IMR-90 (cell line): ENCODE measurements around the gene LRRC8B. TPM values are rescaled to one million over a fixed set of nuclear protein-coding genes. Genes with fewer than 3 reads are reported as not detected.

Source experiments
- ATAC-seq: fragments of 200-7000 bp; cut with Tn5 transposase; 2 replicates; pipeline ENCODE4 v1.9.1; 2020; ENCODE audit warnings: low read depth, mild to moderate bottlenecking, moderate library complexity
- BruUV-seq: library from RNA; stranded (reverse); fragments of 400-500 nt; replicated peaks from 2 replicates; lab custom pipeline; 2021; lab: Mats Ljungman, UMichigan
- CTCF ChIA-PET: fragments of 300-600 bp; formaldehyde crosslinking; extraction: SDS; loops from one replicate; lab custom pipeline; 2021; ENCODE audit warnings: antibody characterized with exemption; lab: Yijun Ruan, JAX
- POLR2A ChIA-PET: fragments of 300-600 bp; sonication (Branson Sonifier 250); formaldehyde crosslinking; loops from one replicate; lab custom pipeline; 2022; ENCODE audit warnings: antibody characterized with exemption; ENCODE audit not compliant: unreplicated experiment; lab: Charles Lee
- DNase-seq: peaks from one replicate; pipeline ENCODE4 v3.0.0; 2013
- H2AFZ ChIP-seq: replicated peaks from 2 replicates; pipeline ENCODE3; 2013; ENCODE audit warnings: low read length, mild to moderate bottlenecking; ENCODE audit not compliant: poor library complexity
- H2AK5ac ChIP-seq: 2 replicates; pipeline ENCODE4 v1.6.1; 2013; ENCODE audit warnings: low read depth, low read length, inconsistent platforms
- H2AK9ac ChIP-seq: replicated peaks from 2 replicates; pipeline ENCODE3; 2013; ENCODE audit warnings: mild to moderate bottlenecking, low read depth, low read length, moderate library complexity; ENCODE audit not compliant: poor library complexity
- H2BK120ac ChIP-seq: 2 replicates; pipeline ENCODE4 v1.6.1; 2013; ENCODE audit warnings: low read depth, low read length, inconsistent platforms
- H2BK15ac ChIP-seq: 3 replicates; pipeline ENCODE4 v1.6.1; 2013; ENCODE audit warnings: low read depth, low read length, inconsistent platforms
- H2BK20ac ChIP-seq: 2 replicates; pipeline ENCODE4 v1.6.1; 2013; ENCODE audit warnings: low read depth, mild to moderate bottlenecking, inconsistent platforms, low read length, moderate library complexity
- H2BK5ac ChIP-seq: 2 replicates; pipeline ENCODE4 v1.6.1; 2013; ENCODE audit warnings: mild to moderate bottlenecking, low read depth, low read length, inconsistent platforms; ENCODE audit not compliant: poor library complexity, severe bottlenecking
- H3K14ac ChIP-seq: replicated peaks from 2 replicates; pipeline ENCODE4 v1.6.1; 2013; ENCODE audit warnings: low read depth, low read length, inconsistent platforms
- H3K18ac ChIP-seq: 2 replicates; pipeline ENCODE4 v1.6.1; 2013; ENCODE audit warnings: low read depth, low read length, control low read depth
- H3K23ac ChIP-seq: 2 replicates; pipeline ENCODE4 v1.6.1; 2013; ENCODE audit warnings: low read depth, low read length, inconsistent platforms
- H3K27ac ChIP-seq: 2 replicates; pipeline ENCODE4 v1.5.1; 2013; ENCODE audit warnings: mild to moderate bottlenecking, control low read depth, low read length; ENCODE audit not compliant: insufficient read depth
- H3K27me3 ChIP-seq: 2 replicates; pipeline ENCODE4 v1.6.1; 2013; ENCODE audit warnings: low read length; ENCODE audit not compliant: control insufficient read depth, insufficient read depth
- H3K36me3 ChIP-seq: 2 replicates; pipeline ENCODE4 v1.6.1; 2013; ENCODE audit warnings: low read length, mixed read lengths; ENCODE audit not compliant: control insufficient read depth, insufficient read depth
- H3K4ac ChIP-seq: 2 replicates; pipeline ENCODE4 v1.6.1; 2013; ENCODE audit warnings: low read depth, low read length, inconsistent platforms
- H3K4me1 ChIP-seq: 2 replicates; pipeline ENCODE4 v1.6.1; 2013; ENCODE audit warnings: low read length, mixed read lengths; ENCODE audit not compliant: control insufficient read depth, insufficient read depth
- H3K4me2 ChIP-seq: 2 replicates; pipeline ENCODE4 v1.6.1; 2013; ENCODE audit warnings: low read depth, mild to moderate bottlenecking, control low read depth, low read length, moderate library complexity
- H3K4me3 ChIP-seq: 2 replicates; pipeline ENCODE4 v1.5.1; 2013; ENCODE audit warnings: low read depth, mild to moderate bottlenecking, control low read depth, low read length, moderate library complexity; ENCODE audit not compliant: insufficient read depth
- H3K56ac ChIP-seq: 2 replicates; pipeline ENCODE4 v1.6.1; 2013; ENCODE audit warnings: low read length, inconsistent platforms; ENCODE audit not compliant: insufficient read depth; ENCODE audit errors: extremely low read depth
- H3K79me1 ChIP-seq, 2 experiments: 2 replicates each; pipeline ENCODE4 v1.6.1; 2013; ENCODE audit warnings: low read length in 2 of 2, inconsistent platforms in 1 of 2, low read depth in 1 of 2
- H3K9ac ChIP-seq: 2 replicates; pipeline ENCODE4 v1.6.1; 2013; ENCODE audit warnings: low read depth, low read length, control low read depth
- H3K9me1 ChIP-seq: 2 replicates; pipeline ENCODE4 v1.6.1; 2013; ENCODE audit warnings: low read length, inconsistent platforms; ENCODE audit not compliant: insufficient read depth
- H3K9me3 ChIP-seq: 2 replicates; pipeline ENCODE4 v1.6.1; 2013; ENCODE audit warnings: low read length; ENCODE audit not compliant: control insufficient read depth, insufficient read depth
- H4K20me1 ChIP-seq: 2 replicates; pipeline ENCODE4 v1.6.1; 2013; ENCODE audit warnings: low read length, inconsistent platforms; ENCODE audit not compliant: insufficient read depth
- H4K5ac ChIP-seq: 2 replicates; pipeline ENCODE4 v1.6.1; 2013; ENCODE audit warnings: mild to moderate bottlenecking, low read depth, low read length, control low read depth
- H4K8ac ChIP-seq, 2 experiments: 2 replicates each; pipeline ENCODE4 v1.6.1; 2013; ENCODE audit warnings: low read depth in 2 of 2, low read length in 2 of 2, control low read depth in 1 of 2, inconsistent platforms in 1 of 2
- H4K91ac ChIP-seq: 2 replicates; pipeline ENCODE4 v1.6.1; 2013; ENCODE audit warnings: low read depth, low read length, inconsistent platforms; ENCODE audit not compliant: insufficient read depth
- BHLHE40 ChIP-seq: fragments of 150-350 bp; IDR thresholded peaks from 2 replicates; pipeline ENCODE4 v1.6.1; 2016; ENCODE audit warnings: mild to moderate bottlenecking, low read depth, low read length
- CEBPB ChIP-seq: IDR thresholded peaks from 2 replicates; pipeline ENCODE4 v1.6.1; 2012; ENCODE audit warnings: low read depth, low read length, improper control_type of control experiment
- CHD1 ChIP-seq: IDR thresholded peaks from 2 replicates; pipeline ENCODE4 v1.6.1; 2012; ENCODE audit warnings: low read depth, low read length, improper control_type of control experiment
- FOS ChIP-seq: fragments of 150-350 bp; IDR thresholded peaks from 2 replicates; pipeline ENCODE4 v1.6.1; 2016; ENCODE audit warnings: low read depth, low read length
- MAFK ChIP-seq: IDR thresholded peaks from 2 replicates; pipeline ENCODE4 v1.6.1; 2012; ENCODE audit warnings: low read depth, low read length, improper control_type of control experiment
- MAZ ChIP-seq: IDR thresholded peaks from 2 replicates; pipeline ENCODE4 v1.6.1; 2012; ENCODE audit warnings: low read depth, mild to moderate bottlenecking, low read length, improper control_type of control experiment, moderate library complexity, borderline replicate concordance
- MXI1 ChIP-seq: IDR thresholded peaks from 2 replicates; pipeline ENCODE4 v1.6.1; 2012; ENCODE audit warnings: low read depth, mild to moderate bottlenecking, low read length, moderate library complexity, borderline replicate concordance
- NFE2L2 ChIP-seq: fragments of 150-350 bp; IDR thresholded peaks from 2 replicates; pipeline ENCODE4 v1.6.1; 2016; ENCODE audit warnings: low read depth, mild to moderate bottlenecking, low read length
- POLR2A ChIP-seq: IDR thresholded peaks from 2 replicates; pipeline ENCODE4 v1.6.1; 2012; ENCODE audit warnings: mild to moderate bottlenecking, low read depth, low read length
- RAD21 ChIP-seq: IDR thresholded peaks from 2 replicates; pipeline ENCODE4 v1.6.1; 2012; ENCODE audit warnings: low read length, improper control_type of control experiment
- RCOR1 ChIP-seq: IDR thresholded peaks from 2 replicates; pipeline ENCODE4 v1.6.1; 2012; ENCODE audit warnings: mild to moderate bottlenecking, low read length, improper control_type of control experiment; ENCODE audit not compliant: insufficient replicate concordance
- RFX5 ChIP-seq: IDR thresholded peaks from 2 replicates; pipeline ENCODE4 v1.8.0; 2012; ENCODE audit warnings: low read depth, mild to moderate bottlenecking, low read length, moderate library complexity
- SMC3 ChIP-seq: fragments of 150-350 bp; IDR thresholded peaks from 2 replicates; pipeline ENCODE4 v1.6.1; 2016; ENCODE audit warnings: low read depth, mild to moderate bottlenecking, antibody characterized with exemption, low read length, moderate library complexity
- USF2 ChIP-seq: fragments of 150-350 bp; IDR thresholded peaks from 2 replicates; pipeline ENCODE4 v1.6.1; 2017; ENCODE audit warnings: mild to moderate bottlenecking, antibody characterized with exemption, low read length, low read depth
- WGBS, 2 experiments: methylation state at CpG; one replicate each; pipeline versions ENCODE4 v1.1.5 to v1.1.7; 2013; ENCODE audit warnings: missing lambda C conversion rate in 2 of 2; ENCODE audit not compliant: insufficient read length in 1 of 2; ENCODE audit errors: extremely low coverage in 2 of 2; 5-methylcytosine and 5-hydroxymethylcytosine counted together
- dilution Hi-C: fragments of 300-500 bp; cut with HindIII; formaldehyde crosslinking; loops from one replicate; pipeline ENCODE4 v1.14.3; 2018; ENCODE audit warnings: low sequenced_read_pairs; ENCODE audit not compliant: unreplicated experiment
- in situ Hi-C: fragments of 300-500 bp; cut with MboI; formaldehyde crosslinking; loops from 3 replicates; pipeline ENCODE4 v1.14.3; 2019; ENCODE audit warnings: low sequenced_read_pairs, inconsistent platforms, mixed read lengths
- intact Hi-C: fragments of 100-400 bp; cut with micrococcal nuclease; formaldehyde crosslinking; loops from 2 replicates; pipeline ENCODE4 v1.10.0; 2022
- polyA plus RNA-seq, 3 experiments: library from polyadenylated mRNA; depleted of rRNA; stranded (reverse); fragments of >200 nt; gene quantifications; 2 replicates each; pipeline ENCODE4 v1.2.3, GENCODE V29; 2012; ENCODE audit warnings: low replicate concordance in 1 of 3
- total RNA-seq: library from RNA; depleted of rRNA; stranded (reverse); fragments of >200 nt; gene quantifications from 2 replicates; pipeline ENCODE4 v1.2.3, GENCODE V29; 2012
- TF ChIP-seq, protein P1 (sequence below): fragments of 150-350 bp; IDR thresholded peaks from 2 replicates; pipeline ENCODE4 v1.6.1; 2016; ENCODE audit warnings: low read depth, mild to moderate bottlenecking, low read length, moderate library complexity, borderline replicate concordance
- TF ChIP-seq, protein P2 (sequence below): conservative IDR thresholded peaks from 2 replicates; pipeline ENCODE4 v1.5.1; 2012; ENCODE audit warnings: mild to moderate bottlenecking, low read depth, low read length, improper control_type of control experiment

The LRRC8B gene
- total and polyA plus RNA-seq, 2 of the 4 experiments (the other 2 are of a cell fraction): 0.74 to 1.8 TPM

- Histone ChIP-seq H3K36me3 (no peaks in the 10 kb centered on the region), H3K9me3 (no peaks in the 10 kb centered on the region), H4K5ac (no peak overlapping the region), H2BK20ac (no peak overlapping the region), H2BK15ac (no peak overlapping the region), H3K9me1 (no peaks in the 10 kb centered on the region), H2AFZ (no peak overlapping the region), H2BK5ac (no peak overlapping the region), H3K4me1 (no peaks in the 10 kb centered on the region), H4K8ac (no peak overlapping the region), H3K27me3 (no peaks in the 10 kb centered on the region), H4K91ac (no peak overlapping the region), H3K4me2 (no peak overlapping the region), H3K18ac (no peak overlapping the region), H2AK5ac (no peak overlapping the region), H3K4ac (no peak overlapping the region), H3K23ac (no peak overlapping the region), H4K20me1 (no peaks in the 10 kb centered on the region), H2AK9ac (no peak overlapping the region), H3K4me3 (no peak overlapping the region), H3K56ac (no peak overlapping the region), H3K27ac (no peak overlapping the region), H3K9ac (no peak overlapping the region), H3K79me1 (no peaks in the 10 kb centered on the region), H3K14ac (no peak overlapping the region), H2BK120ac (no peak overlapping the region)
- ATAC-seq (no peak), DNase-seq (no peak)
- CTCF ChIA-PET: no interaction called here
- intact Hi-C loops (no loop called here), in situ Hi-C loops (no loop called here), dilution Hi-C loops (no loop called here)
- BruUV-seq: no TSS peak
- no CpG with 5 or more reads among the region's 1 CpG for WGBS, 2 experiments
- no peak for TF ChIP-seq POLR2A
- TF ChIP-seq MAZ: no peak
- TF ChIP-seq MAFK: no peak
- TF ChIP-seq RFX5: no peak
- TF ChIP-seq CHD1: no peak
- no peak for TF ChIP-seq BHLHE40
- TF ChIP-seq RCOR1: no peak
- no peak for TF ChIP-seq SMC3
- TF ChIP-seq, protein P1, sequence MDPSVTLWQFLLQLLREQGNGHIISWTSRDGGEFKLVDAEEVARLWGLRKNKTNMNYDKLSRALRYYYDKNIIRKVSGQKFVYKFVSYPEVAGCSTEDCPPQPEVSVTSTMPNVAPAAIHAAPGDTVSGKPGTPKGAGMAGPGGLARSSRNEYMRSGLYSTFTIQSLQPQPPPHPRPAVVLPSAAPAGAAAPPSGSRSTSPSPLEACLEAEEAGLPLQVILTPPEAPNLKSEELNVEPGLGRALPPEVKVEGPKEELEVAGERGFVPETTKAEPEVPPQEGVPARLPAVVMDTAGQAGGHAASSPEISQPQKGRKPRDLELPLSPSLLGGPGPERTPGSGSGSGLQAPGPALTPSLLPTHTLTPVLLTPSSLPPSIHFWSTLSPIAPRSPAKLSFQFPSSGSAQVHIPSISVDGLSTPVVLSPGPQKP: no peak
- TF ChIP-seq USF2: no peak
- TF ChIP-seq FOS: no peak
- TF ChIP-seq RAD21: no peak
- TF ChIP-seq NFE2L2: no peak
- TF ChIP-seq CEBPB: no peak
- no peak for TF ChIP-seq MXI1
- TF ChIP-seq, protein P2, sequence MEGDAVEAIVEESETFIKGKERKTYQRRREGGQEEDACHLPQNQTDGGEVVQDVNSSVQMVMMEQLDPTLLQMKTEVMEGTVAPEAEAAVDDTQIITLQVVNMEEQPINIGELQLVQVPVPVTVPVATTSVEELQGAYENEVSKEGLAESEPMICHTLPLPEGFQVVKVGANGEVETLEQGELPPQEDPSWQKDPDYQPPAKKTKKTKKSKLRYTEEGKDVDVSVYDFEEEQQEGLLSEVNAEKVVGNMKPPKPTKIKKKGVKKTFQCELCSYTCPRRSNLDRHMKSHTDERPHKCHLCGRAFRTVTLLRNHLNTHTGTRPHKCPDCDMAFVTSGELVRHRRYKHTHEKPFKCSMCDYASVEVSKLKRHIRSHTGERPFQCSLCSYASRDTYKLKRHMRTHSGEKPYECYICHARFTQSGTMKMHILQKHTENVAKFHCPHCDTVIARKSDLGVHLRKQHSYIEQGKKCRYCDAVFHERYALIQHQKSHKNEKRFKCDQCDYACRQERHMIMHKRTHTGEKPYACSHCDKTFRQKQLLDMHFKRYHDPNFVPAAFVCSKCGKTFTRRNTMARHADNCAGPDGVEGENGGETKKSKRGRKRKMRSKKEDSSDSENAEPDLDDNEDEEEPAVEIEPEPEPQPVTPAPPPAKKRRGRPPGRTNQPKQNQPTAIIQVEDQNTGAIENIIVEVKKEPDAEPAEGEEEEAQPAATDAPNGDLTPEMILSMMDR: no peak
- POLR2A ChIA-PET: no interaction called here
Observed at GRCh38 chr1:89553157-89553556, 28.5 kb downstream of the LRRC8B start.
